Endothelial cell of umbilical vein (primary cell): ENCODE results near the gene FOXJ2. TPM values are rescaled to one million over a fixed set of nuclear protein-coding genes. Genes with fewer than 3 reads are reported as not detected.
"Not testable (repeated sequence)": the region's sequence is repeated elsewhere in the genome, so short reads cannot be mapped to it uniquely, and the experiment has no call there.

Experiments
- BruUV-seq: library from RNA; stranded (reverse); fragments of 400-500 nt; replicated peaks from 2 replicates; lab custom pipeline; 2021; lab: Mats Ljungman, UMichigan
- CTCF ChIA-PET: fragments of 300-600, 350-600 bp; sonication (Branson Sonifier 250); formaldehyde crosslinking; loops from one replicate; lab custom pipeline; 2021; ENCODE audit warnings: antibody characterized with exemption, inconsistent platforms; lab: Charles Lee
- POLR2A ChIA-PET: fragments of 300-600, 350-600 bp; sonication (Branson Sonifier 250); formaldehyde crosslinking; loops from one replicate; lab custom pipeline; 2021; ENCODE audit warnings: antibody characterized with exemption, inconsistent platforms; lab: Charles Lee
- DNase-seq: peaks from one replicate; pipeline ENCODE4 v3.0.0-alpha.2; 2011; ENCODE audit warnings: low read depth, low spot score
- FAIRE-seq: peaks from 2 replicates; lab custom pipeline; 2011; peaks lifted over from hg19 to GRCh38; lab: Jason Lieb, UNC
- H2AFZ ChIP-seq: 2 replicates; pipeline ENCODE4 v1.6.0; 2012; ENCODE audit warnings: low read depth, low read length, control low read depth, inconsistent platforms
- H3K27ac ChIP-seq: 2 replicates; pipeline ENCODE4 v1.5.1; 2011; ENCODE audit warnings: low read depth, mild to moderate bottlenecking, control low read depth, low read length, moderate library complexity; ENCODE audit not compliant: insufficient read depth
- H3K27me3 ChIP-seq, 2 experiments: 2 replicates each; pipeline versions ENCODE4 v1.6.0 to v1.6.1; 2011; ENCODE audit warnings: low read length in 2 of 2, mixed read lengths in 1 of 2; ENCODE audit not compliant: control insufficient read depth in 2 of 2, insufficient read depth in 2 of 2
- H3K36me3 ChIP-seq, 2 experiments: 2 replicates in 1 of 2; 3 replicates in 1 of 2; pipeline ENCODE4 v1.5.1; 2011; ENCODE audit warnings: low read length in 2 of 2, mild to moderate bottlenecking in 1 of 2, moderate library complexity in 1 of 2; ENCODE audit not compliant: control insufficient read depth in 2 of 2, insufficient read depth in 2 of 2; ENCODE audit errors: extremely low read depth in 1 of 2
- H3K4me1 ChIP-seq: 3 replicates; pipeline ENCODE4 v1.5.1; 2011; ENCODE audit warnings: mild to moderate bottlenecking, low read length; ENCODE audit not compliant: control insufficient read depth, insufficient read depth; ENCODE audit errors: extremely low read depth
- H3K4me2 ChIP-seq: 2 replicates; pipeline ENCODE4 v1.6.1; 2011; ENCODE audit warnings: low read length, control low read depth, mixed read lengths; ENCODE audit not compliant: insufficient read depth
- H3K4me3 ChIP-seq, 3 experiments: fragments of 200-600 bp in 1 of 3; sonication (generic), shearing (Covaris generic) in 1 of 3; replicated peaks in 1 of 3; 2 replicates each; pipeline ENCODE4 v1.5.1; 2011 to 2016; ENCODE audit warnings: control low read depth in 3 of 3, low read length in 3 of 3, mild to moderate bottlenecking in 2 of 3, inconsistent platforms in 1 of 3, low read depth in 1 of 3, moderate library complexity in 1 of 3; ENCODE audit not compliant: insufficient read depth in 1 of 3
- H3K79me2 ChIP-seq: 2 replicates; pipeline ENCODE4 v1.6.0; 2012; ENCODE audit warnings: low read length, inconsistent platforms; ENCODE audit not compliant: control insufficient read depth, insufficient read depth
- H3K9ac ChIP-seq: replicated peaks from 2 replicates; pipeline ENCODE3; 2011; ENCODE audit warnings: low read length, control low read depth; ENCODE audit not compliant: insufficient read depth; ENCODE audit errors: extremely low read depth
- H3K9me1 ChIP-seq: replicated peaks from 3 replicates; pipeline ENCODE4 v1.6.0; 2011; ENCODE audit warnings: mild to moderate bottlenecking, low read length; ENCODE audit not compliant: control insufficient read depth, insufficient read depth; ENCODE audit errors: extremely low read depth
- H3K9me3 ChIP-seq: replicated peaks from 2 replicates; pipeline ENCODE4 v1.5.1; 2012; ENCODE audit warnings: low read length, inconsistent platforms; ENCODE audit not compliant: control insufficient read depth, insufficient read depth
- H4K20me1 ChIP-seq: replicated peaks from 2 replicates; pipeline ENCODE3; 2011; ENCODE audit warnings: mild to moderate bottlenecking, low read length; ENCODE audit not compliant: control insufficient read depth, insufficient read depth; ENCODE audit errors: extremely low read depth
- EZH2 ChIP-seq: IDR thresholded peaks from 2 replicates; pipeline ENCODE4 v1.6.1; 2012; ENCODE audit warnings: borderline replicate concordance, low read depth, mild to moderate bottlenecking, moderate library complexity, low read length, inconsistent platforms; ENCODE audit not compliant: severe bottlenecking
- FOS ChIP-seq: IDR thresholded peaks from 2 replicates; pipeline ENCODE4 v1.6.1; 2011; ENCODE audit warnings: mild to moderate bottlenecking, low read length, moderate library complexity, borderline replicate concordance; ENCODE audit not compliant: insufficient read depth
- GATA2 ChIP-seq: IDR thresholded peaks from 2 replicates; pipeline ENCODE4 v1.7.0; 2011; ENCODE audit warnings: low read depth, mild to moderate bottlenecking, moderate library complexity, mixed read lengths, low read length; ENCODE audit not compliant: insufficient read length, insufficient read depth
- JUN ChIP-seq: IDR thresholded peaks from 2 replicates; pipeline ENCODE4 v1.6.1; 2011; ENCODE audit warnings: borderline replicate concordance, low read depth; ENCODE audit not compliant: insufficient read length, insufficient read depth
- MYC ChIP-seq: IDR thresholded peaks from one replicate; pipeline ENCODE4 v1.6.1; 2011; ENCODE audit warnings: mild to moderate bottlenecking, low read depth, low read length
- POLR2A ChIP-seq: IDR thresholded peaks from 2 replicates; pipeline ENCODE4 v1.6.1; 2012; ENCODE audit warnings: low read depth, mild to moderate bottlenecking, control low read depth, low read length
- POLR2AphosphoS5 ChIP-seq: IDR thresholded peaks from 2 replicates; pipeline ENCODE4 v1.6.1; 2012; ENCODE audit warnings: low read depth, mild to moderate bottlenecking, control low read depth, low read length, moderate library complexity; ENCODE audit not compliant: insufficient read depth
- dilution Hi-C: fragments of 300-500 bp; cut with MboI; formaldehyde crosslinking; loops from one replicate; pipeline ENCODE4 v1.15.0; 2019; ENCODE audit warnings: low sequenced_read_pairs; ENCODE audit not compliant: extremely low pct_ligation_motif_present
- intact Hi-C: fragments of 100-400 bp; cut with micrococcal nuclease; formaldehyde crosslinking; loops from one replicate; pipeline ENCODE4 v1.10.0; 2022
- polyA plus RNA-seq, 4 experiments: library from polyadenylated mRNA; depleted of rRNA in 3 of 4; stranded (reverse) in 3 of 4; unstranded in 1 of 4; fragments of >200 nt; gene quantifications; 2 replicates each; pipeline versions ENCODE4 v1.2.1 to v1.2.3, GENCODE V29; 2011 to 2012; ENCODE audit warnings: missing spikeins in 1 of 4
- total RNA-seq: library from RNA; stranded (reverse); gene quantifications from 2 replicates; pipeline ENCODE4 v1.2.3, GENCODE V29; 2021
- TF ChIP-seq, protein P1 (sequence below): IDR thresholded peaks from 2 replicates; pipeline ENCODE4 v1.6.1; 2011; ENCODE audit not compliant: insufficient read depth, insufficient read length
- TF ChIP-seq, protein P2 (sequence below), 2 donors: IDR thresholded peaks; 1 replicate in 1 of 2; 2 replicates in 1 of 2; pipeline ENCODE4 v1.5.1; 2011; ENCODE audit warnings: low read length in 2 of 2, mild to moderate bottlenecking in 2 of 2, moderate library complexity in 2 of 2, control low read depth in 1 of 2, inconsistent platforms in 1 of 2, low read depth in 1 of 2; ENCODE audit not compliant: insufficient read depth in 1 of 2; ENCODE audit errors: extremely low read depth in 1 of 2

Gene FOXJ2
- total and polyA plus RNA-seq, 2 donors (not counting 3 experiments of a cell fraction or from before 2014, with no cell fraction given), result 6.2 to 13.9 TPM

DNA sequence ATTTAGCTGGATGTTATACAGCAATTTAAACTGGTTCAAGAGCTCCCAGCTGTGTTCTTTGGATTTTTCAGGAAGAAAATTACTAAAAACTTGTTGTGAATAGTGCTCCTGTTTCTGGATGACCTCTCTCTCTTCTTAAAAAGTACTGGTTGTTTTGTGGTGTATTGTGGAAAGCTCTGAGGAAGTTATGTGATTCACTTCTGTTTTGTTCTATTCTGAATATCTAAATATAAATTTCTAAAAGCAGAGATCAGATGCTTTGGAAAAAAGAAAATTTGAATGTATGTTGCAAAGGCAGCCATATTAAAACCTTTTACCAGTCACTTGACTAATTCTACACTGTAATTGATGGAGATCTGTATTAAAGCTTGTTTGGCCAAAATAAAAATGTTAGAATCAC lies 37.1 kb downstream of the FOXJ2 start:
- Histone ChIP-seq H3K27ac (no peak overlapping the region), H3K9ac (no peak overlapping the region), H4K20me1 (no peaks in the 10 kb centered on the region), H3K36me3 (no peaks in the 10 kb centered on the region), H3K4me2 (no peak overlapping the region), H3K9me1 (no peaks in the 10 kb centered on the region), H3K4me3 (no peak overlapping the region), H2AFZ (no peak overlapping the region), H3K27me3 (no peaks in the 10 kb centered on the region), H3K9me3 (no peaks in the 10 kb centered on the region), H3K4me1 (peaks cover 15% of the 10 kb centered on the region), H3K79me2 (no peaks in the 10 kb centered on the region)
- intact Hi-C loops, result no loop called here
- FAIRE-seq, result no peak
- dilution Hi-C loops, result no loop called here
- ChIA-PET POLR2A (no interaction called here), CTCF (interaction anchor here (1.2 to 4.4 kb wide), 3 partner anchors 9 to 31 kb away, joined by 3 to 13 read pairs (median 11); no protein-coding TSS in a partner anchor)
- BruUV-seq, result no TSS peak
- no peak for DNase-seq
- TF ChIP-seq EZH2 (no peak), POLR2AphosphoS5 (no peak), MYC (no peak), GATA2 (no peak), POLR2A (no peak), FOS (no peak), JUN (no peak)
- TF ChIP-seq, protein P1, sequence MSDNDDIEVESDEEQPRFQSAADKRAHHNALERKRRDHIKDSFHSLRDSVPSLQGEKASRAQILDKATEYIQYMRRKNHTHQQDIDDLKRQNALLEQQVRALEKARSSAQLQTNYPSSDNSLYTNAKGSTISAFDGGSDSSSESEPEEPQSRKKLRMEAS, result no peak
- TF ChIP-seq, protein P2, sequence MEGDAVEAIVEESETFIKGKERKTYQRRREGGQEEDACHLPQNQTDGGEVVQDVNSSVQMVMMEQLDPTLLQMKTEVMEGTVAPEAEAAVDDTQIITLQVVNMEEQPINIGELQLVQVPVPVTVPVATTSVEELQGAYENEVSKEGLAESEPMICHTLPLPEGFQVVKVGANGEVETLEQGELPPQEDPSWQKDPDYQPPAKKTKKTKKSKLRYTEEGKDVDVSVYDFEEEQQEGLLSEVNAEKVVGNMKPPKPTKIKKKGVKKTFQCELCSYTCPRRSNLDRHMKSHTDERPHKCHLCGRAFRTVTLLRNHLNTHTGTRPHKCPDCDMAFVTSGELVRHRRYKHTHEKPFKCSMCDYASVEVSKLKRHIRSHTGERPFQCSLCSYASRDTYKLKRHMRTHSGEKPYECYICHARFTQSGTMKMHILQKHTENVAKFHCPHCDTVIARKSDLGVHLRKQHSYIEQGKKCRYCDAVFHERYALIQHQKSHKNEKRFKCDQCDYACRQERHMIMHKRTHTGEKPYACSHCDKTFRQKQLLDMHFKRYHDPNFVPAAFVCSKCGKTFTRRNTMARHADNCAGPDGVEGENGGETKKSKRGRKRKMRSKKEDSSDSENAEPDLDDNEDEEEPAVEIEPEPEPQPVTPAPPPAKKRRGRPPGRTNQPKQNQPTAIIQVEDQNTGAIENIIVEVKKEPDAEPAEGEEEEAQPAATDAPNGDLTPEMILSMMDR (IDR thresholded peaks at IDR 0.05; ENCODE audit: extremely low read depth in 1 of 2, insufficient read depth in 1 of 2, low read depth in 1 of 2, low read length in 2 of 2), result no peak

DNA sequence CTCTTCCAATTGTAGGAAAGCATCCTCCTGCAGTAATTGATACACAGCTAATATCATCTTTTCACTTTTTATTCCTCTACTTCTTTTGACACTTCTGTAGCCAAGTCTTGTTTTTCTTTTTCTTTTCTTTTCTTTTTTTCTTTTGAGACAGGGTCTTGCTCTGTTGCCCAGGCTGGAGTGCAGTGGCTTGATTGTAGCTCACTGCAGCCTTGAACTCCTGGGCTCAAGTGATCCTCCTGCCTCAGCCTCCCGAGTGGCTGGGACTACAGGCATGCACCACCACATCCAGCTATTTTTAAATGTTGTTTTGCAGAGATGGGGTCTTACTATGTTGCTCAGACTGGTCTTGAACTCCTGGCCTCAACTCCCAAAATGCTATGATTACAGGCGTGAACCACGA lies 39.3 kb downstream of the FOXJ2 start:
- H4K20me1 ChIP-seq, DNase-seq, H3K27me3 ChIP-seq, H3K4me3 ChIP-seq, BruUV-seq, intact Hi-C loops, H3K36me3 ChIP-seq, dilution Hi-C loops, FAIRE-seq, H3K9ac ChIP-seq, H3K4me1 ChIP-seq, H2AFZ ChIP-seq, H3K27ac ChIP-seq, H3K9me3 ChIP-seq, H3K4me2 ChIP-seq, H3K79me2 ChIP-seq, POLR2A ChIA-PET, H3K9me1 ChIP-seq: not testable (repeated sequence)
- CTCF ChIA-PET, result interaction anchor here (4.4 kb wide), 1 partner anchor 26 kb away, joined by 13 read pairs; no protein-coding TSS in a partner anchor
